ENCODE data around the gene RASSF4.

The RASSF4 gene

GRCh38 chr10:44975431-44976331, 16.1 kb downstream of the RASSF4 start:
- no peak for DNase-seq (ENCODE audit: low read depth in 2 of 3, low spot score in 2 of 3)

DNA sequence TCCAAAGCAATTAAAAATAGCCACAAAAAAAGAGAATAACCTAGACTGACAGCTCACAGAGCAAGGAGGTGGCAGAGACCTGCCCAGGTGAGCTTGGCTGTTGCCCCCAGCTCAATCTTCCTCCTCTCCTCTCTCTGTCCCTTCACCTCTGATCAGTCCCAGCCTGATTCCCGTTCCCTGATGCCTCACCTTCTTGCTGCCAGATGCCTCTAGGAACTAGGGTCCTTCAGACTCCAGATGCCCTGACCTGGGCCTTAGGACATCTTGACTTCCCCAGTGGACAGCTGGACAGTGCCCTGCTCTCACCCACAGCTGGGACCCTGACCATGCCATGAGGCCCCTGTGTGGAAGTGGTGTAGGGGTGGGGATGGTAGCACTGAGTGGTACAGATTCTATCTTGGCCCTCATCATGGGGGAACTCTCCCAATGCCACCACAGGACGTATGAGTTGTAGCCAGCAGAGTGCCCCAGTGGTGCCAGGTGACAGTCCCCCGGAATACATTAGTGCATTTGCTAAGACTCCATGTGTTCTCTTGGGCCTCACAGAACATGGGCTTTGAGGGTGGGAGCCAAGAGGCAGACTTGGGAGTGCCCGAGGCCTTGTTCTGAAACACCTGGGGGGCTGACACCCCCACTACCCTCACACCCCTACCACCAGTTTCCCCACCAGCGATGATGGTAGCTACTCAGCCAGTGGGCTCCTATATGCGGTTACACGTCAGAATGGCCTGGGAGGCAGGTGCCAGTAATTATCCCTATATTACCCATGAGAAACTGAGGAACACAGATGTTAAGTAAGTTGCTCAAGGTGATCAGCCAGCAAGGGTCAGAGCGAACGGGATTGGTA, 17.0 kb downstream of the RASSF4 start:
- DNase-seq (ENCODE audit: low read depth in 2 of 3, low spot score in 2 of 3), result no peak

DNA sequence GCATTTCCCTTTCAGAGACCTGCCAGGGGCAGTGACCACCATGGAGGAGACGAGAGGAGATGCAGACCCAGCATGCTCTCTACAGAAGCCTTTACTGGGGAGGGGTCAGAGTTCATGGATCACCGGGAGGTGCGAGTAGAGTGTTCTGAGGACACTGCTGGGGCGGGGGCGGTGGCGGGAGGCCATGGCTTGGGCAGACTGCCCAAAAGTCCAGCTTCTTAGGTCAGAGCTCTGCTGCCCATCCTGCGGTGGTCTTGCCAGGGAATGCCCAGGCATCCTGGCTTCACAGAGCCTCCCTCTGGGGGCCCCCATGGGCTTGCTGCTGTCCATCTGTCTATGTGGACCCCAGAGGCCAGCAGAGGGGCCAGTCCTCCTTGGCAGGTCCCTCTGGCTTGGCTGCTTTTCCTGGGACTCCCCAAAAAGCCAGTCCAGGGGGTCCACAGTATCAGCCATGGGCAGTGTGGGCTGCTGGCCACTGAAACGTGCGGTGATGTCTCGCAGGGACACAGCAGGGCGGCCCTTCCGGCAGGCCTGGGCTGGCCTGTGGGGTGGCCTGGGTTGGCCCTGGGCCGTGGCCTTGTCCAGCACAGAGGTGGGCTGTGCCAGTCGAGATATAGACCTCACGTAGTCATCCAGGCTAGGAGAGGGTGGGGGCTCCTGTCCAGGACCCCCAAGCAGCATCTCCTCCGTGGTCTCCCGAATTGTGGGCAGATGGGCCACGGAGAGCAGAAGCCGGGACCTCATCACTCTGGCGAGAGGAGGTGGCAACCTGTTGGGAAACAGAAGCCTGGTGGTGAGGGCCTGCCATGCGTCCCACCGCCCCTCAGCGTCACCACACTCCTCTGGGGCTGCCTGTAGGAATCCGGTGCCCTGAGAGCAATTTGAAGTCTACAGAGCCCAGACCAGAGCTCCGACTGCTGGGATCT, 17.9 kb downstream of the RASSF4 start:
- no peak for DNase-seq (ENCODE audit: low read depth in 2 of 3, low spot score in 2 of 3)

DNA sequence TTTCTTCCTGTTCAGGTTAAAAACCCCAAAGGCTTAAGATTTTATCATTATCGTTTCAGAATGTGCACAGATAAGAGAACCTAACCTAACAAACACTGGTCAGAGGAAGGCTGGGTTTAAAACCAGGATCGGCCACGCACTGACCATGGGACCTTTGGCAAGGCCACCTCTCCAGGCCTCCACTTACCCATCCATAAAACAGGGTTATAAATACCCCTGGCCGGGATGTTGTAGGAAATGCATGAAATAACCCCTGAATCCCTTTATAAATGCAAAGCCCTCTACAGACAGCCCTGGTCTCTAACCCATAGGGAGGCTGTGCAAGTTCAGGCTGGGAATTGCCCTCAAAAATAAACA, 18.6 kb downstream of the RASSF4 start:
- no peak for DNase-seq (ENCODE audit: low read depth in 2 of 3, low spot score in 2 of 3)

- DNase-seq (ENCODE audit: low read depth in 2 of 3, low spot score in 2 of 3), result no peak
Measured at GRCh38 chr10:44978570-44979280, 19.1 kb downstream of the RASSF4 start, which contains the start of gene DEPP1. Gene DEPP1, minus strand, starts transcription at chr10:44978809. Its CDS starts 779 bp downstream, at chr10:44978030.

DNA sequence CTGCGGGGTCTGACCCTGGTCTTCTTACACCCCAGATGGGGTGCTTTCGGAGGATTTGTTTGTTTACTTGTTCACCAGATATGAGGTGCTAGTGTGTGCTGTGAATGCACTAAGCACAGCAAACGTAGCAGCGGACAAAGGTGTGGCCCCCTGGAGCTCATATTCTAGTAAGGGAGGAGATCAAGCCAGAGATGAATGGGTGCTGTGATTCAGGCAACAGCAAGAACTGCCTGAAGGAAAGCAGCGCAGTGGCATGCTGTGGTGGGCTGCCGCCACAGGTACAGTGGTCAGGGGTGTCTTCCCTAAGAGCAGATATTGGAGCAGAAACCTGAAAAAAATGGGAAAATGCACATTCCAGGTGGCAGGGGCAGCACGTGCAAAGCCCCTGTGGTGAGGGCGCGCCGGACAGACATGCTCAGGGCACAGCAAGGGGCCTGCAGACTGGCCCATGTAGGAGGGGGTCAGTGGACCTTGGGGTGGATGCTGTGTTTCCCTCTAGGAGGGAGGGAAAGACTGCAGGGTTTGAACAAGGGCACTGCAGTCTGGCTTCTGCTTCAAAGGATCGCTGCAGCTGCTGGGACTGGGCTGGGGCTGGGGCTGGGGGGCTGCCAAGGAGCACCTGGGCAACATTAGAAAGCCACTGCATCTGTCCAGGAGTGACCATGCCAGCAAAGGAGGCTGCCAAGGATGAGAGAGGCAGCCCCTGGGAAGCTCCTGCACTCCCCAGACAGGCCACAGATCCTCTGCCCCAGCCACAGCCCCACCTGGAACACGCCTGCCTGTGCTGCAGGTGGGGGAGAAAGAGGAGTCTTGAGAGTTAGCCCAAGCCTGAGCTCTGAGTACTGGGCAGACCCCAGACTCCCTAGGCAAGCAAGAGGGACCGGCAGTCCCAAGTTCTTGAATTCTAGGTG, 19.9 kb downstream of the RASSF4 start:
- no peak for DNase-seq (ENCODE audit: low read depth in 2 of 3, low spot score in 2 of 3)

DNA sequence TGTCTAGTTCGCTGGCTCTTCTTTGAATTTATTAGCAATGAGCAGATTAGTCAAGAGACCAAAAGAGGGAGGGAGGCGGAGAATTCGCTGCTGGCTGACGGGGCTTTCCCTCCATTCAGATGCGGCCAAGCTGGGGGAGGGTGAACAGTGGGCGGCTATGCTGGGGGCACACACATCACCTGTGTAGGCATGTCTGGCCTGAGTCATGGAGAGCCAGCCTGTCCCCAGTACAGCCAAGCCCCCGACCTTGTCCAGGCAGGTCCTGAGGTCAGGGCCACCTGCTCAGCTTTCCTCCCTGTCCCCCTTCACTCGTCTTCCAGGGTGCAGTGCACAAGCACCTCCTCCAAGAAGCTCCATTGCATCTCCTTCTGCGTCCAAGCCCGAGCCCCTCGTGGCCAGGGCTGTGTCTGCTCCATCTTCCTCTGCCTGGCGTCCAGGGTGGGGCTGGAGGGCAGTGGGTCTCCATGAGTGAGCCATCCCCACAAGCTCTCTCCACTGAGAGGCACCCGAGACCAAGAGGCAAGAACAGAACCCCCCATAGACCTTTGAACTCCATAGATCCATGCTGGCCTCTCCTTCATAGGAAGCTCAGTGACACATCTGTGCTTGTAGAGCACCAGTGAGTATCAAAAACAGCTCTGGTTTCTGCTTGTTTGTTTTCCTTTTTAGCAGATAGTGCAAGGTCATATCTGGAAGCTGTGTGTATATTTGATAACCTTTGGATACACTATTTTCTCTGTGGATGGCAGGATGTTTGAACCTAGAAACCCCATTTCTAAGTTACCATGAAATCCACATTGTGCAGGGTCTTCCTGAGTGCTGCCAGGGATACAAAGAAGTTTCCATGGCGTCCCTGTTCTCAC, 20.9 kb downstream of the RASSF4 start:
- no peak for DNase-seq (ENCODE audit: low read depth in 2 of 3, low spot score in 2 of 3)

DNA sequence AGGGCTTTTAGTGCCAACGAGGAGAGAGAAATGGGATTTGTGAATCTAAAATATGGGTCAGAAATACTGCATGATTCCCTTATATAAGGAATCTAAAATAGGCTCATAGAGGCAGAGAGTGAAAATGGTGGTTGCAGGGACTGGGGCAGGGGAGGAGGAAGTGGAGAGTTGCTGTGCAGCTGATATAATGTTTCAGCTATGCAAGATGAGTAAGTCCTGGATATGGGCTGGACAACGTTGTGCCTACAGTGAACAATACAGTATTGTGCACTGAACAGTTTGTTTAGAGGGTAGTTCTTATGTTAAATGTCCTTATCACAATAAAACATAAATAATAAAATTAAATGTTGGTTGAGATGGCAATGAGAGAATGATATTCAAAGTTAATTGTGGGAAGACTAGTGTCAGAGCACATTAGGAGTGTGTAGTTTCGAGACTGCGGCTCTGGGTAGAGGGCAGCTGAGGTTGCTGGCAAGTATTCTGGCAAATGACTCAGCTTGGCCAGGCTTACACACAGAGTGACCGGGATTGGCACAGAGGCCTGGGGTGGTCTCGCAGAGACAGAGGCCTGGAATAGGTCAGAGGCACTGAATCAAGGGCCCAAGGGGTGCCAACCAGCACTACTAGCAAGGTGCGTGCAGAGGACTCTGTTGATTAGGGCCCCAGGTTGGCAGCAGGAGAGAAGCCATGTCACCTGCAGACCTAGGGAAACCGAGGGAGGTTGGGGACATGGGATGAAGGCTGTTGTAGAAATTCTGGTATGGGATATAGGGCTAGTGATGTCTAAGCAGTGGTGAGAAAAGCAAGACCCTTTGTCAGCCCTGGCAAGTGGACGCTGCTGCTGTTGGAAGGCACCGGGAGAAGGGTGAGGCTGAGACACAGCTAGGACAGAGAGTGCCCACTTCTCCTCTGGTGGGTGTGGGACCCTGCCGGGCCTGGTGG, 21.8 kb downstream of the RASSF4 start:
- DNase-seq (ENCODE audit: low read depth in 2 of 3, low spot score in 2 of 3), result no peak

DNA sequence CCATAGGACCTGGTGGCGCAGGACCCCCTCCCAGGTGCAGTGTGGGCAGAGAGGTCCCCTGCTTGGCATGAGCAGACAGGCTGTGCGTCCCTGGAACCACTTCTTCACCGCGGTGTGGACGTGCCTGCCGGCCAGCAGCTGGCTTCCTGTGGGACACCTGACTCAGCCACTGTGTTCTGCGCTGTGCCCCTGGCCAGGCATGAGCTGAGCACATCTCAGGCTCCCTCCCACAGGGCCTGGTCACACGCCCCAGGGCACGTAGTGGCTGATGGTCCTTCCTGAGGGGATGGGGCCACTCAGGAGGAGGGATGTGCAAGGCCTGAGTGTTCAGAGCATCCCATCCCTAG, 22.5 kb downstream of the RASSF4 start:
- DNase-seq (ENCODE audit: low read depth in 2 of 3, low spot score in 2 of 3), result no peak

DNA sequence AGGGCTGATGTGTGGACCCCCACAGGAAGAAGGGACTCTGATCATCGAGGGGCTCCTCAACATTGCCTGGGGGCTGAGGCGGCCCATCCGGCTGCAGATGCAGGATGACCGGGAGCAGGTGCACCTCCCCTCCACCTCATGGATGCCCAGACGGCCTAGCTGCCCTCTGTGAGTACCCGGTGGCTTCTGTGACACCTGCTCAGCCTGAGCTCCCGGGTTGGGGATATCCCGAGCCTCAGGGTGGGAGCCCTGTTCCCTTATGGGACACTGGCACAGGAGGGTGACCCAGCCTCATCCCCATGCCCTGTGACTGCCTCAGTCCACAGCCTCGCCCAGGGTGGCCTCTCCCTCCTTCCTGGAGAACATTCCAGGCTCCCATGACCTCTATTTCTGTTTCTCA, 22.9 kb downstream of the RASSF4 start:
- no peak for DNase-seq (ENCODE audit: low read depth in 2 of 3, low spot score in 2 of 3)

DNA sequence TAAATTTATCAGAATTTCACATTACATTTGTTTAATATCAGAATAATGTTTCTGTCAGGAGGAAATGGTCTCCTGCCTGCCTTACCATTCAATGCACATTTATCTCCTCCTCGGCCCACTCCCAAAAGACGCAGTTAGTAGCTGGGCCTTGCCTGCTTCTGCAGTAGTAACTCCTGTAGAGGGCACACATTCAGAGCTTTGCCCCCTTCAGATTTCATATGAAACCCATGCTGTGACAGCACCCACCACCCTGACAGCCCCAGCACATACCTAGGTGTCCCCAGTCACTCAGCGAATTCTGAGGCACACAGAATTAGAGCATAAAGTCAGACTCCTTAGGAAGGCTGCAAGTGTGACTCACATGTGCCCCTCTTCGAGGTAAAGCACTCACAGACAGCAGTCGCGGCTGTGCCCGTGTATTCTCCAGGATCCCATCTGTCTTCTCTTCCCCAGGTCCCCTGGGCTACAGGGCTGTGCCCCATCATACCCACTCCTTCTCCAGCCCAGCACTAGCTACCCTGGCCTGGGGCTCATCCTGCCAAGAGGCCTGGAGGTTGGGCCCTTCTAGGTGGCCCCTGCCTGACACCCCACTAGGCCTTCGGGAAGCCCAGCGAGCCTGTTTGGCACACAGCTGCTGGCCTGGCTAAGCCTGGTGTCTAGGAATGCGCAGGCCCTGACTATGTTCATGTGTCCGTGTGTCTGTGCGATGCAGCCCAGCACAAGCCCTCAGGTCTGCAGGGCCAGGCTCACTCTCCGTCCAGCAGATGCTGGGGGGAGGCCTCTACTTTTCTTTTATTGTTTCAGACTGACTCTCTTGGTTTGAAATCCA, 23.7 kb downstream of the RASSF4 start:
- DNase-seq (ENCODE audit: low read depth in 2 of 3, low spot score in 2 of 3), result no peak

- DNase-seq (ENCODE audit: low read depth in 2 of 3, low spot score in 2 of 3), result no peak
Measured at GRCh38 chr10:44983895-44984278, 24.3 kb downstream of the RASSF4 start.

DNA sequence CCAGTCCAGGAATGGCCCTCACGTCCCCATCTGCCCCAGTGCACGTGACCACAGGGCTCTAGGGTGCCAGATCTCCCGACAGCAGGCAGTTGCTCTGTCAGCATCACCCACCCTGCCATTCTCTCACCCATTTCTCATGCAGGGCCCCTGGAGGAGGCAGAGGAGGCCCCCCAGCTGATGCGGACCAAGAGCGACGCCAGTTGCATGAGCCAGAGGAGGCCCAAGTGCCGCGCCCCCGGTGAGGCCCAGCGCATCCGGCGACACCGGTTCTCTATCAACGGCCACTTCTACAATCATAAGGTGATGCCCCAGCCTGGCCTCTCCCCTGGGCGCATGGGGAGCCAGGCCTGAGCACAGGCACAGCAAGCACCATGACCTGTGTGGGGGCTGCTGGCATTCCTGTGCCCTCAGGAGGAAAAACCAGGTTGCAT, 25.1 kb downstream of the RASSF4 start:
- no peak for DNase-seq (ENCODE audit: low read depth in 2 of 3, low spot score in 2 of 3)

DNA sequence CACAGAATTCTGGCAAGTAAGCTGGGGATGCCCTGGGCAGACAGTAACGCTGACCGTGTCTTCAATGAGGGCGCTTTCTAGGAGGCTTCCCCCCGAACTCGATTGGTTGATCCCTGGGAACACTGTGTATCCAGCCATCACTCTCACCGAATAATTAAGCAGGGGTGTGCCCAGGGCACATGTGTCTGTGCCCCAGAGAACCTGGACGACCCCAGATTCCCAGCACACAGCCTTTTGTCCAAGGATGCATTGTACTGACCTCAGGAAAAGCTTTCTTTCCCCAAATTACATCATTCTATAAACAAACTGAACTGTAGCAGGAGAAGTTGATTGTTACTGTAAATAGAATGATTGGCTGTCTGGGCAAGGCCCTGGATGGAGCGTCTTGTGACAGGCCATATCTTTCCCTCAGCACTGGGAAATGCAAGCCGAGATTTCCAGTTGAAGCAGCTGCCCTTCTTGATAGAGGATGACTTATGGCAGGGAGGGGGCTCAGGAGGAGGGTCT, 25.6 kb downstream of the RASSF4 start:
- DNase-seq (ENCODE audit: low read depth in 2 of 3, low spot score in 2 of 3), result no peak

- no peak for DNase-seq (ENCODE audit: low read depth in 2 of 3, low spot score in 2 of 3)
Measured at GRCh38 chr10:44986179-44986578, 26.6 kb downstream of the RASSF4 start.

GRCh38 chr10:44986670-44987069, 27.1 kb downstream of the RASSF4 start:
- no peak for DNase-seq (ENCODE audit: low read depth in 2 of 3, low spot score in 2 of 3)
